SK-N-SH (cell line): ENCODE measurements around the gene RIMS1. TPM values are rescaled to one million over a fixed set of nuclear protein-coding genes. Genes with fewer than 3 reads are reported as not detected.
A peak's percentile ranks its signal among the peaks of the same experiment; 100 is the strongest.

ENCODE experiments used
- CTCF ChIA-PET: fragments of 300-600, 350-600 bp; formaldehyde crosslinking; extraction: SDS; loops from one replicate; lab custom pipeline; 2021; lab: Yijun Ruan, JAX
- POLR2A ChIA-PET: fragments of 350-600 bp; sonication (Branson Sonifier 250); formaldehyde crosslinking; extraction: SDS; loops from one replicate; lab custom pipeline; 2020; ENCODE audit warnings: antibody characterized with exemption, inconsistent platforms; lab: Yijun Ruan, JAX
- DNase-seq: peaks from one replicate; pipeline ENCODE4 v3.0.0; 2012
- H2AFZ ChIP-seq: fragments of 200-600 bp; sonication (generic); 2 replicates; pipeline ENCODE4 v1.8.1; 2016; ENCODE audit warnings: antibody characterized with exemption, mild to moderate bottlenecking, low read depth
- H3F3A ChIP-seq: fragments of 200-600 bp; sonication (generic); replicated peaks from 2 replicates; pipeline ENCODE3; 2016; ENCODE audit warnings: antibody characterized with exemption, mild to moderate bottlenecking; ENCODE audit not compliant: insufficient read depth
- H3K27ac ChIP-seq, 2 experiments: fragments of 200-500 bp in 1 of 2; fragments of 200-600 bp in 1 of 2; sonication (Bioruptor generic) in 1 of 2; sonication (generic), shearing (Covaris generic) in 1 of 2; 2 replicates each; pipeline versions ENCODE4 v1.5.1 to v1.6.1; 2014 to 2016; ENCODE audit warnings: low read depth in 2 of 2, inconsistent platforms in 1 of 2, low read length in 1 of 2, mild to moderate bottlenecking in 1 of 2, mixed read lengths in 1 of 2
- H3K27me3 ChIP-seq: fragments of 200-600 bp; sonication (generic), shearing (Covaris generic); 2 replicates; pipeline ENCODE4 v1.6.1; 2016; ENCODE audit warnings: mixed run types; ENCODE audit not compliant: insufficient read depth
- H3K36me3 ChIP-seq, 2 experiments: fragments of 200-500 bp in 1 of 2; fragments of 200-600 bp in 1 of 2; sonication (Bioruptor generic) in 1 of 2; sonication (generic) in 1 of 2; replicated peaks in 1 of 2; 2 replicates each; pipeline versions ENCODE3 to v1.5.1; 2014 to 2016; ENCODE audit warnings: low read length in 1 of 2, mild to moderate bottlenecking in 1 of 2; ENCODE audit not compliant: insufficient read depth in 2 of 2, control insufficient read depth in 1 of 2
- H3K4me1 ChIP-seq, 2 experiments: fragments of 200-500 bp in 1 of 2; fragments of 200-600 bp in 1 of 2; sonication (Bioruptor generic) in 1 of 2; sonication (generic), shearing (Covaris generic) in 1 of 2; 2 replicates each; pipeline versions ENCODE4 v1.5.1 to v1.6.1; 2014 to 2016; ENCODE audit warnings: low read depth in 1 of 2, low read length in 1 of 2, mixed run types in 1 of 2; ENCODE audit not compliant: insufficient read depth in 2 of 2, control insufficient read depth in 1 of 2
- H3K4me2 ChIP-seq: fragments of 200-600 bp; sonication (generic), shearing (Covaris generic); 2 replicates; pipeline ENCODE4 v1.6.1; 2017; ENCODE audit warnings: mixed run types
- H3K4me3 ChIP-seq, 2 experiments: fragments of 200-500 bp in 1 of 2; fragments of 200-600 bp in 1 of 2; sonication (Bioruptor generic) in 1 of 2; sonication (generic), shearing (Covaris generic) in 1 of 2; 2 replicates each; pipeline versions ENCODE4 v1.5.1 to v1.8.1; 2014 to 2016; ENCODE audit warnings: low read depth in 2 of 2, inconsistent platforms in 1 of 2, low read length in 1 of 2, mild to moderate bottlenecking in 1 of 2, mixed read lengths in 1 of 2, moderate library complexity in 1 of 2
- H3K79me2 ChIP-seq: fragments of 200-600 bp; sonication (generic); 2 replicates; pipeline ENCODE4 v1.8.1; 2017; ENCODE audit warnings: mild to moderate bottlenecking; ENCODE audit not compliant: insufficient read depth
- H3K9ac ChIP-seq: fragments of 200-600 bp; sonication (generic); 2 replicates; pipeline ENCODE4 v1.6.1; 2017; ENCODE audit warnings: mixed run types
- H3K9me2 ChIP-seq: fragments of 200-600 bp; sonication (generic); 2 replicates; pipeline ENCODE4 v1.6.1; 2017; ENCODE audit warnings: mixed run types
- H3K9me3 ChIP-seq: fragments of 200-600 bp; sonication (generic); 2 replicates; pipeline ENCODE4 v1.6.1; 2017; ENCODE audit warnings: mixed run types, mild to moderate bottlenecking, moderate library complexity
- H4K20me1 ChIP-seq: fragments of 200-600 bp; sonication (generic); 2 replicates; pipeline ENCODE4 v1.6.1; 2017; ENCODE audit warnings: mild to moderate bottlenecking, mixed run types; ENCODE audit not compliant: insufficient read depth
- EZH2phosphoT487 ChIP-seq: fragments of 200-600 bp; sonication (generic); IDR thresholded peaks from 2 replicates; pipeline ENCODE4 v1.6.1; 2017; ENCODE audit warnings: low read depth, mixed run types, mild to moderate bottlenecking, antibody characterized with exemption, moderate library complexity, borderline replicate concordance
- FOSL2 ChIP-seq: IDR thresholded peaks from 2 replicates; pipeline ENCODE4 v1.4.0; 2012; ENCODE audit warnings: low read depth, mild to moderate bottlenecking, moderate library complexity, borderline replicate concordance
- PBX3 ChIP-seq: IDR thresholded peaks from 2 replicates; pipeline ENCODE4; 2012
- POLR2AphosphoS5 ChIP-seq: IDR thresholded peaks from 2 replicates; pipeline ENCODE4 v1.6.1; 2012; ENCODE audit warnings: low read depth, low read length
- RCOR1 ChIP-seq: fragments of 150-350 bp; IDR thresholded peaks from 2 replicates; pipeline ENCODE4 v1.6.1; 2017; ENCODE audit warnings: antibody characterized with exemption, low read length
- REST ChIP-seq: IDR thresholded peaks from 2 replicates; pipeline ENCODE4 v1.6.1; 2012; ENCODE audit warnings: mild to moderate bottlenecking, low read depth, low read length, moderate library complexity
- SIN3A ChIP-seq: IDR thresholded peaks from 2 replicates; pipeline ENCODE4 v1.6.1; 2012; ENCODE audit warnings: low read depth, mild to moderate bottlenecking, low read length, moderate library complexity, borderline replicate concordance
- WGBS: methylation state at CpG from one replicate; pipeline ENCODE4 v1.1.6; 2017; ENCODE audit warnings: low lambda C conversion rate; 5-methylcytosine and 5-hydroxymethylcytosine counted together
- polyA plus RNA-seq, 3 experiments: library from polyadenylated mRNA; depleted of rRNA; stranded (reverse); fragments of >200 nt; gene quantifications; 2 replicates each; pipeline ENCODE4 v1.2.3, GENCODE V29; 2012

RIMS1 gene
- polyA plus RNA-seq, 1 of the 3 experiments (the other 2 are of a cell fraction), result 0.20 TPM

- 15% methylated on average over 18 of the region's 29 CpGs for WGBS
- no peak overlapping the region for H3K9ac ChIP-seq
- CTCF ChIA-PET, result interaction anchor here (0.9 to 1.3 kb wide), 3 partner anchors 8 to 26 kb away, joined by 3 to 5 read pairs (median 4); no protein-coding TSS in a partner anchor
Measured at GRCh38 chr6:71887006-71887743, 825 bp downstream of the RIMS1 start.

More at GRCh38 chr6:71887006-71887743, 825 bp downstream of the RIMS1 start:
- Histone ChIP-seq H3K4me2 (peak overlapping the region; percentile 76), H3K79me2 (no peaks in the 10 kb centered on the region), H3K27ac (no peak overlapping the region; a peak in 1 of 4 replicates), H2AFZ (peak overlapping the region; percentile 72; the same call in 1 of the 2 replicates), H3K4me1 (peaks cover 0 to 4% of the 10 kb centered on the region in 2 experiments; a peak in 1 of 4 replicates), H3K36me3 (no peaks in the 10 kb centered on the region)
- POLR2A ChIA-PET, result no interaction called here
- TF ChIP-seq EZH2phosphoT487 (no peak), REST (peak; percentile 80), POLR2AphosphoS5 (no peak), PBX3 (no peak), SIN3A (no peak), FOSL2 (no peak), RCOR1 (no peak)
- TF ChIP-seq, all 33 proteins: peak for 1
- Histone ChIP-seq H3K4me3 (peak overlapping the region; percentile 52 to 66), H3K9me2 (no peaks in the 10 kb centered on the region), H3K9me3 (no peaks in the 10 kb centered on the region), H3F3A (no peaks in the 10 kb centered on the region), H4K20me1 (no peaks in the 10 kb centered on the region), H3K27me3 (peaks cover 15% of the 10 kb centered on the region)
- DNase-seq, result peak; percentile 56
